Keratinocyte (primary cell): ENCODE results near the gene RNF6. TPM values are rescaled to one million over a fixed set of nuclear protein-coding genes. Genes with fewer than 3 reads are reported as not detected.

ENCODE experiments used
- DNase-seq: peaks from one replicate; pipeline ENCODE4 v3.0.0-alpha.2; 2011; ENCODE audit warnings: low read depth, missing footprints, low spot score
- FAIRE-seq: peaks from 2 replicates; lab custom pipeline; 2011; peaks lifted over from hg19 to GRCh38; lab: Jason Lieb, UNC
- H2AFZ ChIP-seq: 2 replicates; pipeline ENCODE4 v1.6.0; 2012; ENCODE audit warnings: low read length, control low read depth, inconsistent platforms; ENCODE audit not compliant: control insufficient read depth
- H3K27ac ChIP-seq: 2 replicates; pipeline ENCODE4 v1.5.1; 2011; ENCODE audit warnings: low read length; ENCODE audit not compliant: control insufficient read depth, insufficient read depth
- H3K27me3 ChIP-seq: 3 replicates; pipeline ENCODE4 v1.6.0; 2011; ENCODE audit warnings: low read length; ENCODE audit not compliant: control insufficient read depth, insufficient read depth; ENCODE audit errors: extremely low read depth
- H3K36me3 ChIP-seq, 2 experiments: 2 replicates in 1 of 2; 3 replicates in 1 of 2; pipeline ENCODE4 v1.5.1; 2011; ENCODE audit warnings: low read length in 2 of 2, mild to moderate bottlenecking in 1 of 2; ENCODE audit not compliant: control insufficient read depth in 2 of 2, insufficient read depth in 2 of 2; ENCODE audit errors: extremely low read depth in 1 of 2
- H3K4me1 ChIP-seq: 3 replicates; pipeline ENCODE4 v1.5.1; 2011; ENCODE audit warnings: low read length; ENCODE audit not compliant: control insufficient read depth, insufficient read depth; ENCODE audit errors: extremely low read depth
- H3K4me2 ChIP-seq: 3 replicates; pipeline ENCODE4 v1.6.0; 2011; ENCODE audit warnings: low read depth, low read length; ENCODE audit not compliant: control insufficient read depth, insufficient read depth; ENCODE audit errors: extremely low read depth
- H3K4me3 ChIP-seq, 3 experiments: fragments of 200-600 bp in 1 of 3; sonication (generic) in 1 of 3; 2 replicates in 2 of 3; 3 replicates in 1 of 3; pipeline ENCODE4 v1.5.1; 2011 to 2016; ENCODE audit warnings: low read length in 3 of 3, mild to moderate bottlenecking in 3 of 3, control low read depth in 2 of 3, inconsistent platforms in 1 of 3, low read depth in 1 of 3, mixed read lengths in 1 of 3, mixed run types in 1 of 3, moderate library complexity in 1 of 3; ENCODE audit not compliant: control insufficient read depth in 2 of 3, insufficient read depth in 2 of 3; ENCODE audit errors: extremely low read depth in 1 of 3
- H3K79me2 ChIP-seq: 2 replicates; pipeline ENCODE4 v1.6.0; 2012; ENCODE audit warnings: low read length; ENCODE audit not compliant: control insufficient read depth, insufficient read depth
- H3K9ac ChIP-seq: 3 replicates; pipeline ENCODE4 v1.6.0; 2011; ENCODE audit warnings: low read length; ENCODE audit not compliant: control insufficient read depth, insufficient read depth; ENCODE audit errors: extremely low read depth
- H3K9me1 ChIP-seq: 3 replicates; pipeline ENCODE4 v1.6.0; 2011; ENCODE audit warnings: low read length; ENCODE audit not compliant: control insufficient read depth, insufficient read depth; ENCODE audit errors: extremely low read depth
- H3K9me3 ChIP-seq: 2 replicates; pipeline ENCODE4 v1.5.1; 2012; ENCODE audit warnings: low read depth, low read length; ENCODE audit not compliant: control insufficient read depth
- H4K20me1 ChIP-seq: 3 replicates; pipeline ENCODE4 v1.6.0; 2011; ENCODE audit warnings: low read length; ENCODE audit not compliant: control insufficient read depth, insufficient read depth; ENCODE audit errors: extremely low read depth
- EZH2 ChIP-seq: IDR thresholded peaks from one replicate; pipeline ENCODE4 v1.6.1; 2012; ENCODE audit warnings: inconsistent platforms, mild to moderate bottlenecking, low read length, moderate library complexity
- dilution Hi-C: fragments of 300-500 bp; cut with MboI; formaldehyde crosslinking; loops from one replicate; pipeline ENCODE4 v1.7.0; 2020; ENCODE audit warnings: low sequenced_read_pairs; ENCODE audit not compliant: extremely low pct_ligation_motif_present
- polyA plus RNA-seq, 5 experiments: library from polyadenylated mRNA; depleted of rRNA in 3 of 5; stranded (reverse) in 3 of 5; stranded (forward) in 1 of 5; unstranded in 1 of 5; fragments of >200 nt; gene quantifications; 1 replicate in 1 of 5; 2 replicates in 3 of 5; 3 replicates in 1 of 5; pipeline versions ENCODE4 v1.2.1 to v1.2.3, GENCODE V29; 2011 to 2012; ENCODE audit warnings: missing spikeins in 2 of 5, low read depth in 1 of 5, low replicate concordance in 1 of 5
- TF ChIP-seq, protein P1 (sequence below), 3 experiments: IDR thresholded peaks in 1 of 3; conservative IDR thresholded peaks in 1 of 3; optimal IDR thresholded peaks in 1 of 3; 2 replicates in 2 of 3; 3 replicates in 1 of 3; pipeline versions ENCODE3 to v1.5.1; 2011; ENCODE audit warnings: low read length in 3 of 3, mild to moderate bottlenecking in 3 of 3, moderate library complexity in 2 of 3, control low read depth in 1 of 3, inconsistent platforms in 1 of 3; ENCODE audit not compliant: insufficient read depth in 2 of 3; ENCODE audit errors: extremely low read depth in 1 of 3

Gene RNF6
- polyA plus RNA-seq, 1 donor (not counting 4 experiments of a cell fraction or from before 2014, with no cell fraction given), result 48.7 TPM

DNA sequence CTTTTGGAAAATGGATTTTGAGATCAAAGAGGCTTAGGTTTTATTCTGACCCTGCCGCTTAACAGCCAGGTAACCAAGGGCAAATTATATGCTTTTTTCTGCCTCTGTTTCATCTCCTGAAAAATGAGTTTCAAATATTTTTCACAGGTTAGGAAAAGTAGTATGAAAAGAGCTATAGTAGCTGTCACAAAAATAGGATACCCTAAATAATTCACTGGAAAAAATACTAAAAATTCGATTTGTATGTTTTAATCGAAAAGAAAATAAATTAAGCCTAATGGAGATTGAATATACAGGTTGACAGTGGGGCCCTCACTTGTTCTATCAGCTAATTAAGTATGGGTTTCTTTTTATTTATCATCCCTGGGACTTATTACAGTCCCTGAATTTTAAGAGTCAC is 58.3 kb downstream of the RNF6 start:
- H3K27me3 ChIP-seq, result no peaks in the 10 kb centered on the region
- no peaks in the 10 kb centered on the region for H3K79me2 ChIP-seq
- H3K9me3 ChIP-seq, result no peaks in the 10 kb centered on the region
- DNase-seq (no peak), FAIRE-seq (no peak)
- H3K9ac ChIP-seq, result no peak overlapping the region
- H4K20me1 ChIP-seq, result no peaks in the 10 kb centered on the region
- no peak overlapping the region for H3K4me3 ChIP-seq
- no peaks in the 10 kb centered on the region for H3K4me1 ChIP-seq
- H3K9me1 ChIP-seq, result no peaks in the 10 kb centered on the region
- no peak overlapping the region for H3K27ac ChIP-seq
- TF ChIP-seq EZH2, result no peak
- TF ChIP-seq, protein P1, sequence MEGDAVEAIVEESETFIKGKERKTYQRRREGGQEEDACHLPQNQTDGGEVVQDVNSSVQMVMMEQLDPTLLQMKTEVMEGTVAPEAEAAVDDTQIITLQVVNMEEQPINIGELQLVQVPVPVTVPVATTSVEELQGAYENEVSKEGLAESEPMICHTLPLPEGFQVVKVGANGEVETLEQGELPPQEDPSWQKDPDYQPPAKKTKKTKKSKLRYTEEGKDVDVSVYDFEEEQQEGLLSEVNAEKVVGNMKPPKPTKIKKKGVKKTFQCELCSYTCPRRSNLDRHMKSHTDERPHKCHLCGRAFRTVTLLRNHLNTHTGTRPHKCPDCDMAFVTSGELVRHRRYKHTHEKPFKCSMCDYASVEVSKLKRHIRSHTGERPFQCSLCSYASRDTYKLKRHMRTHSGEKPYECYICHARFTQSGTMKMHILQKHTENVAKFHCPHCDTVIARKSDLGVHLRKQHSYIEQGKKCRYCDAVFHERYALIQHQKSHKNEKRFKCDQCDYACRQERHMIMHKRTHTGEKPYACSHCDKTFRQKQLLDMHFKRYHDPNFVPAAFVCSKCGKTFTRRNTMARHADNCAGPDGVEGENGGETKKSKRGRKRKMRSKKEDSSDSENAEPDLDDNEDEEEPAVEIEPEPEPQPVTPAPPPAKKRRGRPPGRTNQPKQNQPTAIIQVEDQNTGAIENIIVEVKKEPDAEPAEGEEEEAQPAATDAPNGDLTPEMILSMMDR (optimal IDR thresholded peaks at IDR 0.05 in 1 of 3, IDR thresholded peaks at IDR 0.05 in 1 of 3, conservative IDR thresholded peaks at IDR 0.05 in 1 of 3; ENCODE audit: extremely low read depth in 1 of 3, insufficient read depth in 2 of 3, low read length in 3 of 3), result no peak
- dilution Hi-C loops, result no loop called here
- H3K36me3 ChIP-seq, result no peaks in the 10 kb centered on the region
- no peak overlapping the region for H3K4me2 ChIP-seq
- no peak overlapping the region for H2AFZ ChIP-seq

Other genes starting within 250 kb of the RNF6 start
- 0.06 to 0.39 TPM (median 0.18 TPM) in 3 replicates for gene SHISA2, start 170.3 kb downstream of the RNF6 start, polyA plus RNA-seq
- 22.2 to 27.5 TPM (median 23.4 TPM) in 3 replicates for gene CDK8, start 31.8 kb upstream of the RNF6 start, polyA plus RNA-seq